ENCODE measurements around the gene RXRA. TPM values are rescaled to one million over a fixed set of nuclear protein-coding genes. Genes with fewer than 3 reads are reported as not detected.

The RXRA gene
- total and polyA plus RNA-seq, 2 of the 13 experiments (the other 11 are each of a cell fraction or from before 2014, with no cell fraction given): 18.9 to 29.2 TPM

DNA sequence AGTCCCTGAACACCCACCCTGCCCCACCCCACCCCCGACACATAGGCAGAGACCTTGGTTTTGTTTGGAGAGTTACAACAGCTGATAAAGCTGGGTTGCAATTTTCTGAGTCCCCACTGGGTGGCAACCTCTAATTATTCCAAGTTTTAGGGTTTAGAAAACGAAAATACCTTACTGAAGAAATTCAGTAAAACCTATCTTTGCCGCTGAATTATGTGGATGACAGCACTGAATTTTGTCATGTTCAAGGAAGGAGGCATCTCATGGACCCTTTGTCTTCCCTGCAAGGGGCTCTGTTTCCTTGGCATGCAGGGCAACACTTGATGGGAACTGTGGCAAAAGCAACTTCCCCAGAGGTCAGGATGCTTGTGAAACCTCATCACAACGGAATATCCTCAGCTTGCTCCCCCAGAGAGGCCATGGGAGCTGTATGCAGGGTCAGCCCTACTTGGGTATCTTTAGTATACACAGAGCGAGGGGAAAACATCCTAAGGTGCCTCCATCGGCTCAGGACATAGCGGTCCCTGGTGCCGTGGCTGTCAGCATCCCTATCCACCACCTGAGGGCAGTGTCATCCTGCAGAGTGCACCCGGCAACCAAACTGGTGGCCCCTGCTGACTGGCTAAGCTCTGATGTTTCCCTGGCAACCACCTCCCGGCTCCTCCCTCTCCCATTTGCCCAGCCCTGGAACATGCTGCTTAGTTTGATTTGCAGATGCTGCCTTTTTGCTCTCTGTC is 123.1 kb downstream of the RXRA start (continued):
- TF ChIP-seq, protein P1, sequence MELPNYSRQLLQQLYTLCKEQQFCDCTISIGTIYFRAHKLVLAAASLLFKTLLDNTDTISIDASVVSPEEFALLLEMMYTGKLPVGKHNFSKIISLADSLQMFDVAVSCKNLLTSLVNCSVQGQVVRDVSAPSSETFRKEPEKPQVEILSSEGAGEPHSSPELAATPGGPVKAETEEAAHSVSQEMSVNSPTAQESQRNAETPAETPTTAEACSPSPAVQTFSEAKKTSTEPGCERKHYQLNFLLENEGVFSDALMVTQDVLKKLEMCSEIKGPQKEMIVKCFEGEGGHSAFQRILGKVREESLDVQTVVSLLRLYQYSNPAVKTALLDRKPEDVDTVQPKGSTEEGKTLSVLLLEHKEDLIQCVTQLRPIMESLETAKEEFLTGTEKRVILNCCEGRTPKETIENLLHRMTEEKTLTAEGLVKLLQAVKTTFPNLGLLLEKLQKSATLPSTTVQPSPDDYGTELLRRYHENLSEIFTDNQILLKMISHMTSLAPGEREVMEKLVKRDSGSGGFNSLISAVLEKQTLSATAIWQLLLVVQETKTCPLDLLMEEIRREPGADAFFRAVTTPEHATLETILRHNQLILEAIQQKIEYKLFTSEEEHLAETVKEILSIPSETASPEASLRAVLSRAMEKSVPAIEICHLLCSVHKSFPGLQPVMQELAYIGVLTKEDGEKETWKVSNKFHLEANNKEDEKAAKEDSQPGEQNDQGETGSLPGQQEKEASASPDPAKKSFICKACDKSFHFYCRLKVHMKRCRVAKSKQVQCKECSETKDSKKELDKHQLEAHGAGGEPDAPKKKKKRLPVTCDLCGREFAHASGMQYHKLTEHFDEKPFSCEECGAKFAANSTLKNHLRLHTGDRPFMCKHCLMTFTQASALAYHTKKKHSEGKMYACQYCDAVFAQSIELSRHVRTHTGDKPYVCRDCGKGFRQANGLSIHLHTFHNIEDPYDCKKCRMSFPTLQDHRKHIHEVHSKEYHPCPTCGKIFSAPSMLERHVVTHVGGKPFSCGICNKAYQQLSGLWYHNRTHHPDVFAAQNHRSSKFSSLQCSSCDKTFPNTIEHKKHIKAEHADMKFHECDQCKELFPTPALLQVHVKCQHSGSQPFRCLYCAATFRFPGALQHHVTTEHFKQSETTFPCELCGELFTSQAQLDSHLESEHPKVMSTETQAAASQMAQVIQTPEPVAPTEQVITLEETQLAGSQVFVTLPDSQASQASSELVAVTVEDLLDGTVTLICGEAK (IDR thresholded peaks at IDR 0.05): no peak
- TF ChIP-seq, protein P1 (CRISPR knock-in tag; IDR thresholded peaks at IDR 0.05): no peak
- TF ChIP-seq ZNF660 (CRISPR knock-in tag; IDR thresholded peaks at IDR 0.05; ENCODE audit: borderline replicate concordance, low read depth) (no peak), FOSL2 (CRISPR knock-in tag; IDR thresholded peaks at IDR 0.05) (0 out of 2 replicates have a peak, but pooled peaks have one; percentile 5), HOXA9 (CRISPR knock-in tag; IDR thresholded peaks at IDR 0.05; ENCODE audit: borderline replicate concordance) (no peak), ATM (IDR thresholded peaks at IDR 0.05; ENCODE audit: borderline replicate concordance) (no peak), ZNF749 (CRISPR knock-in tag; IDR thresholded peaks at IDR 0.05; ENCODE audit: borderline replicate concordance) (no peak), RAD21 (CRISPR knock-in tag; IDR thresholded peaks at IDR 0.05) (peak; percentile 89), MIXL1 (CRISPR knock-in tag; IDR thresholded peaks at IDR 0.05) (no peak), KDM5B (CRISPR knock-in tag; IDR thresholded peaks at IDR 0.05; ENCODE audit: borderline replicate concordance) (peak; percentile 42; the same call in 1 of the 2 replicates), TMF1 (CRISPR knock-in tag; IDR thresholded peaks at IDR 0.05; ENCODE audit: low read depth) (no peak), SOX13 (IDR thresholded peaks at IDR 0.05) (no peak), SOX13 (CRISPR knock-in tag; conservative IDR thresholded peaks at IDR 0.05 in 1 of 2, IDR thresholded peaks at IDR 0.05 in 1 of 2) (0 out of 4 replicates have a peak, but pooled peaks of 1 of the 2 experiments have one; percentile 9), JARID2 (CRISPR knock-in tag; IDR thresholded peaks at IDR 0.05; ENCODE audit: insufficient replicate concordance) (no peak), HNF4A (CRISPR knock-in tag; IDR thresholded peaks at IDR 0.05) (no peak), CCDC6 (CRISPR knock-in tag; IDR thresholded peaks at IDR 0.05) (no peak)
- TF ChIP-seq, protein P2, sequence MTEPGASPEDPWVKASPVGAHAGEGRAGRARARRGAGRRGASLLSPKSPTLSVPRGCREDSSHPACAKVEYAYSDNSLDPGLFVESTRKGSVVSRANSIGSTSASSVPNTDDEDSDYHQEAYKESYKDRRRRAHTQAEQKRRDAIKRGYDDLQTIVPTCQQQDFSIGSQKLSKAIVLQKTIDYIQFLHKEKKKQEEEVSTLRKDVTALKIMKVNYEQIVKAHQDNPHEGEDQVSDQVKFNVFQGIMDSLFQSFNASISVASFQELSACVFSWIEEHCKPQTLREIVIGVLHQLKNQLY (CRISPR knock-in tag; IDR thresholded peaks at IDR 0.05): no peak
- TF ChIP-seq, protein P3, sequence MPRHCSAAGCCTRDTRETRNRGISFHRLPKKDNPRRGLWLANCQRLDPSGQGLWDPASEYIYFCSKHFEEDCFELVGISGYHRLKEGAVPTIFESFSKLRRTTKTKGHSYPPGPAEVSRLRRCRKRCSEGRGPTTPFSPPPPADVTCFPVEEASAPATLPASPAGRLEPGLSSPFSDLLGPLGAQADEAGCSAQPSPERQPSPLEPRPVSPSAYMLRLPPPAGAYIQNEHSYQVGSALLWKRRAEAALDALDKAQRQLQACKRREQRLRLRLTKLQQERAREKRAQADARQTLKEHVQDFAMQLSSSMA (CRISPR knock-in tag; IDR thresholded peaks at IDR 0.05): no peak
- TF ChIP-seq, protein P4, sequence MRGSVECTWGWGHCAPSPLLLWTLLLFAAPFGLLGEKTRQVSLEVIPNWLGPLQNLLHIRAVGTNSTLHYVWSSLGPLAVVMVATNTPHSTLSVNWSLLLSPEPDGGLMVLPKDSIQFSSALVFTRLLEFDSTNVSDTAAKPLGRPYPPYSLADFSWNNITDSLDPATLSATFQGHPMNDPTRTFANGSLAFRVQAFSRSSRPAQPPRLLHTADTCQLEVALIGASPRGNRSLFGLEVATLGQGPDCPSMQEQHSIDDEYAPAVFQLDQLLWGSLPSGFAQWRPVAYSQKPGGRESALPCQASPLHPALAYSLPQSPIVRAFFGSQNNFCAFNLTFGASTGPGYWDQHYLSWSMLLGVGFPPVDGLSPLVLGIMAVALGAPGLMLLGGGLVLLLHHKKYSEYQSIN (CRISPR knock-in tag; IDR thresholded peaks at IDR 0.05; ENCODE audit: borderline replicate concordance): no peak
